GM20000 (cell line): ENCODE measurements around the gene VAV1.

Source experiments
- DNase-seq: peaks from one replicate; pipeline ENCODE4 v3.0.0; 2012; ENCODE audit warnings: low spot score
- CTCF ChIP-seq: IDR thresholded peaks from 2 replicates; pipeline ENCODE4 v1.5.1; 2012; ENCODE audit warnings: mild to moderate bottlenecking, control low read depth; ENCODE audit errors: extremely low read depth, missing control alignments

The VAV1 gene

GRCh38 chr19:6729573-6730152 is 42.8 kb upstream of the VAV1 start:
- no peak for DNase-seq
- TF ChIP-seq CTCF = no peak

- no peak for DNase-seq
- TF ChIP-seq CTCF = no peak
Observed at GRCh38 chr19:6730153-6730804, 42.2 kb upstream of the VAV1 start.

- no peak for TF ChIP-seq CTCF
- no peak for DNase-seq
Observed at GRCh38 chr19:6730941-6731670, 41.4 kb upstream of the VAV1 start.

GRCh38 chr19:6731822-6732221 is 40.7 kb upstream of the VAV1 start:
- DNase-seq = no peak
- TF ChIP-seq CTCF = no peak

- DNase-seq = no peak
- no peak for TF ChIP-seq CTCF
Observed at GRCh38 chr19:6732803-6733337, 39.6 kb upstream of the VAV1 start.

GRCh38 chr19:6733338-6734095 is 39.0 kb upstream of the VAV1 start:
- TF ChIP-seq CTCF = no peak
- DNase-seq = no peak
